H1 (cell line): Measurements from ENCODE around the gene ZBED6. TPM values are rescaled to one million over a fixed set of nuclear protein-coding genes. Genes with fewer than 3 reads are reported as not detected.

Source experiments
- CTCF ChIA-PET: fragments of 300-600 bp; sonication (Branson Sonifier 250); formaldehyde crosslinking; loops from one replicate; lab custom pipeline; 2021; ENCODE audit not compliant: partially characterized antibody; lab: Charles Lee
- POLR2A ChIA-PET: fragments of 300-600 bp; sonication (Branson Sonifier 250); formaldehyde crosslinking; loops from one replicate; lab custom pipeline; 2021; ENCODE audit warnings: inconsistent platforms; ENCODE audit not compliant: partially characterized antibody; lab: Charles Lee
- DNase-seq, 2 experiments: peaks; one replicate each; pipeline versions ENCODE4 v3.0.0 to v3.0.0-alpha.2; 2010 to 2022; ENCODE audit warnings: low spot score in 2 of 2, low read depth in 1 of 2, mixed read lengths in 1 of 2
- FAIRE-seq: peaks from 2 replicates; lab custom pipeline; 2011; peaks lifted over from hg19 to GRCh38; lab: Jason Lieb, UNC
- H2AFZ ChIP-seq: 2 replicates; pipeline ENCODE4 v1.8.1; 2012; ENCODE audit warnings: low read length, inconsistent platforms
- H2AK5ac ChIP-seq: 2 replicates; pipeline ENCODE4 v1.6.1; 2013; ENCODE audit warnings: low read depth, low read length
- H2BK120ac ChIP-seq: replicated peaks from 2 replicates; pipeline ENCODE3; 2013; ENCODE audit warnings: low read depth, low read length, inconsistent platforms
- H2BK12ac ChIP-seq: 2 replicates; pipeline ENCODE4 v1.6.1; 2013; ENCODE audit warnings: low read depth, low read length
- H2BK15ac ChIP-seq: 2 replicates; pipeline ENCODE4 v1.6.1; 2013; ENCODE audit warnings: low read length
- H2BK20ac ChIP-seq: 2 replicates; pipeline ENCODE4 v1.6.1; 2013; ENCODE audit warnings: low read length
- H2BK5ac ChIP-seq: 2 replicates; pipeline ENCODE4 v1.6.1; 2013; ENCODE audit warnings: low read depth, low read length
- H3K14ac ChIP-seq: 2 replicates; pipeline ENCODE4 v1.6.1; 2013; ENCODE audit warnings: inconsistent platforms; ENCODE audit not compliant: insufficient read length
- H3K18ac ChIP-seq: 2 replicates; pipeline ENCODE4 v1.6.1; 2013; ENCODE audit warnings: low read length; ENCODE audit errors: extremely low read depth
- H3K23ac ChIP-seq: 2 replicates; pipeline ENCODE4 v1.6.1; 2013; ENCODE audit warnings: inconsistent platforms; ENCODE audit not compliant: insufficient read length
- H3K23me2 ChIP-seq: 2 replicates; pipeline ENCODE4 v1.6.1; 2013; ENCODE audit warnings: low read depth, low read length
- H3K27ac ChIP-seq: 2 replicates; pipeline ENCODE4 v1.6.1; 2011; ENCODE audit warnings: low read depth, low read length, inconsistent platforms
- H3K27me3 ChIP-seq, 4 experiments: replicated peaks in 1 of 4; 1 replicate in 1 of 4; 2 replicates in 3 of 4; pipeline versions ENCODE4 v1.6.1 to v1.8.1; 2011 to 2013; ENCODE audit warnings: low read length in 3 of 4, mild to moderate bottlenecking in 3 of 4, inconsistent platforms in 2 of 4, mixed read lengths in 2 of 4, moderate library complexity in 1 of 4; ENCODE audit not compliant: control insufficient read depth in 3 of 4, insufficient read depth in 3 of 4; ENCODE audit errors: extremely low read depth in 1 of 4
- H3K36me3 ChIP-seq, 4 experiments: 2 replicates each; pipeline versions ENCODE4 v1.6.1 to v1.8.1; 2011 to 2013; ENCODE audit warnings: mild to moderate bottlenecking in 4 of 4, low read length in 3 of 4, moderate library complexity in 2 of 4, control low read depth in 1 of 4, inconsistent platforms in 1 of 4; ENCODE audit not compliant: insufficient read depth in 4 of 4, control insufficient read depth in 2 of 4
- H3K4ac ChIP-seq: replicated peaks from 2 replicates; pipeline ENCODE3; 2013; ENCODE audit warnings: low read length, low read depth, mixed read lengths, inconsistent platforms; ENCODE audit not compliant: insufficient read length
- H3K4me1 ChIP-seq, 4 experiments: replicated peaks in 1 of 4; 1 replicate in 1 of 4; 2 replicates in 3 of 4; pipeline versions ENCODE4 v1.6.1 to v1.8.1; 2011 to 2013; ENCODE audit warnings: low read length in 3 of 4, inconsistent platforms in 2 of 4, mixed read lengths in 1 of 4; ENCODE audit not compliant: insufficient read depth in 4 of 4, control insufficient read depth in 3 of 4
- H3K4me2 ChIP-seq, 2 experiments: 2 replicates each; pipeline versions ENCODE4 v1.6.1 to v1.8.1; 2011 to 2013; ENCODE audit warnings: low read depth in 2 of 2, low read length in 2 of 2, control low read depth in 1 of 2, inconsistent platforms in 1 of 2, mild to moderate bottlenecking in 1 of 2; ENCODE audit not compliant: insufficient read depth in 1 of 2
- H3K4me3 ChIP-seq, 4 experiments: fragments of 200-600, 300-600 bp in 1 of 4; sonication (generic), shearing (Covaris generic), sonication (Bioruptor Twin) in 1 of 4; 2 replicates each; pipeline versions ENCODE4 v1.5.1 to v1.8.1; 2011 to 2016; ENCODE audit warnings: low read length in 4 of 4, low read depth in 3 of 4, control low read depth in 2 of 4, inconsistent platforms in 2 of 4, mild to moderate bottlenecking in 2 of 4, mixed read lengths in 1 of 4, moderate library complexity in 1 of 4; ENCODE audit not compliant: insufficient read depth in 2 of 4; ENCODE audit errors: extremely low read depth in 1 of 4
- H3K56ac ChIP-seq: replicated peaks from 2 replicates; pipeline ENCODE3; 2013; ENCODE audit warnings: low read depth, mild to moderate bottlenecking, mixed read lengths, low read length, inconsistent platforms; ENCODE audit not compliant: insufficient read length
- H3K79me1 ChIP-seq: 2 replicates; pipeline ENCODE4 v1.6.1; 2013; ENCODE audit warnings: low read depth, low read length, control low read depth
- H3K79me2 ChIP-seq, 2 experiments: 2 replicates each; pipeline versions ENCODE4 v1.6.1 to v1.8.1; 2012 to 2013; ENCODE audit warnings: low read length in 2 of 2, mild to moderate bottlenecking in 2 of 2, inconsistent platforms in 1 of 2; ENCODE audit not compliant: insufficient read depth in 2 of 2, control insufficient read depth in 1 of 2
- H3K9ac ChIP-seq, 4 experiments: replicated peaks in 1 of 4; 1 replicate in 1 of 4; 2 replicates in 3 of 4; pipeline versions ENCODE4 v1.6.1 to v1.8.1; 2011 to 2013; ENCODE audit warnings: low read depth in 3 of 4, low read length in 3 of 4, control low read depth in 2 of 4, mild to moderate bottlenecking in 2 of 4, moderate library complexity in 2 of 4, inconsistent platforms in 1 of 4; ENCODE audit errors: extremely low read depth in 1 of 4
- H3K9me3 ChIP-seq, 2 experiments: 2 replicates each; pipeline versions ENCODE4 v1.6.1 to v1.8.1; 2012 to 2013; ENCODE audit warnings: mild to moderate bottlenecking in 2 of 2, moderate library complexity in 2 of 2, control low read depth in 1 of 2, inconsistent platforms in 1 of 2, low read depth in 1 of 2, low read length in 1 of 2, mixed read lengths in 1 of 2; ENCODE audit not compliant: insufficient read depth in 2 of 2
- H4K20me1 ChIP-seq, 2 experiments: replicated peaks in 1 of 2; 2 replicates each; pipeline versions ENCODE3 to v1.8.1; 2011 to 2013; ENCODE audit warnings: inconsistent platforms in 2 of 2, low read length in 2 of 2, mild to moderate bottlenecking in 1 of 2; ENCODE audit not compliant: insufficient read depth in 2 of 2, control insufficient read depth in 1 of 2
- H4K5ac ChIP-seq: 2 replicates; pipeline ENCODE4 v1.6.1; 2013; ENCODE audit warnings: low read length, low read depth, mixed read lengths, inconsistent platforms; ENCODE audit not compliant: insufficient read length
- H4K8ac ChIP-seq: 2 replicates; pipeline ENCODE4 v1.8.0; 2013; ENCODE audit warnings: mild to moderate bottlenecking, moderate library complexity, low read length, inconsistent platforms; ENCODE audit not compliant: insufficient read depth; ENCODE audit errors: extremely low read depth
- H4K91ac ChIP-seq: replicated peaks from 2 replicates; pipeline ENCODE3; 2013; ENCODE audit warnings: low read length, mixed read lengths, inconsistent platforms; ENCODE audit not compliant: insufficient read length
- KDM5A ChIP-seq: fragments of 200-600 bp; IDR thresholded peaks from 2 replicates; pipeline ENCODE4 v1.7.1; 2012; ENCODE audit warnings: mild to moderate bottlenecking, low read length, inconsistent platforms, mixed read lengths
- POLR2A ChIP-seq, 2 experiments: IDR thresholded peaks; 1 replicate in 1 of 2; 2 replicates in 1 of 2; pipeline ENCODE4 v1.6.1; 2011; ENCODE audit warnings: low read depth in 2 of 2, low read length in 2 of 2, mild to moderate bottlenecking in 2 of 2; ENCODE audit errors: control extremely low read depth in 1 of 2
- WGBS, 2 experiments: shearing (Covaris generic) in 1 of 2; methylation state at CpG; one replicate each; pipeline versions ENCODE4 v1.1.6 to v1.1.7; 2013 to 2015; ENCODE audit warnings: low lambda C conversion rate in 2 of 2, mixed read lengths in 2 of 2, inconsistent platforms in 1 of 2, low coverage in 1 of 2, missing lambda C conversion rate in 1 of 2; ENCODE audit not compliant: insufficient replicate concordance in 2 of 2, insufficient coverage in 1 of 2, insufficient read length in 1 of 2; ENCODE audit errors: extremely low coverage in 1 of 2, missing lambda C conversion rate in 1 of 2; 5-methylcytosine and 5-hydroxymethylcytosine counted together
- polyA plus RNA-seq, 7 experiments: library from polyadenylated mRNA; depleted of rRNA in 3 of 7; stranded (reverse) in 5 of 7; unstranded in 2 of 7; fragments of >200 nt in 5 of 7; fragments of 200-250 nt in 2 of 7; gene quantifications; 1 replicate in 5 of 7; 2 replicates in 1 of 7; 4 replicates in 1 of 7; pipeline versions ENCODE4 v1.2.1 to v1.2.3, GENCODE V29; 2011 to 2013; ENCODE audit warnings: missing spikeins in 2 of 7, mixed read lengths in 2 of 7
- total RNA-seq: library from RNA; stranded (reverse); fragmentation: NEBNext Ultra II Directional; extraction: Animal tissue kit (Norgen Biotek cat#: 25700); gene quantifications from 2 replicates; pipeline ENCODE4 v1.2.1, GENCODE V29; 2021

Gene ZBED6
- total and polyA plus RNA-seq, 2 of the 8 experiments (the other 6 are each of a cell fraction or from before 2014, with no cell fraction given), result 1.4 to 25.9 TPM

DNA sequence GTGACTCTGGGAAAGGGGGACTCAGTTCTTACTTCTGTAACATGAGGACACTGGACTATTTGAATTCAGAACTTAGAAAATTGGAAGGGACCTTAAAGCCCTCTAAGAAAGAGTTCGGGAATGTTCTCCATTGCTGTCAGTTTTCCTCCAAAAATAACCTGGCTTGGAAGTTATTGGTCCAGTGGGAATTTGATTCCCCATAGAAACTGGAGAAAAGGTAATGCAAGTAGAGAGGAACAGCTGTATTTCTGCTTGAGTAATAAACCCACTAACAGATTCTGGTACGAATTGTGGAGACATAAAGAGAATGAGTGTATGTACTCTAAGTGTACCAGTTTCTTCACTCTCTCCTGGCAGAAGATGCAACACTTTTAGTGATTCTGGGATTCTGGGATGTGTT, 1.8 kb downstream of the ZBED6 start:
- peaks cover 7% of the 10 kb centered on the region for H3K79me1 ChIP-seq
- H3K79me2 ChIP-seq, result peaks cover 33 to 60% of the 10 kb centered on the region in 2 experiments
- H2AK5ac ChIP-seq, result no peak overlapping the region
- no peaks in the 10 kb centered on the region for H3K27me3 ChIP-seq
- no peak overlapping the region for H3K4ac ChIP-seq
- H3K56ac ChIP-seq, result no peak overlapping the region
- FAIRE-seq, result no peak
- H3K4me2 ChIP-seq, result peak overlapping the region; percentile 78 to 84
- H4K8ac ChIP-seq, result no peak overlapping the region
- no peak overlapping the region for H3K23ac ChIP-seq
- H3K14ac ChIP-seq, result no peak overlapping the region
- H3K4me3 ChIP-seq, result peak overlapping the region; percentile 84 to 92 (median 86)
- peak overlapping the region in 1 of 4 experiments; percentile 38; a peak in 1 of 7 replicates for H3K9ac ChIP-seq
- H2BK12ac ChIP-seq, result no peak overlapping the region
- POLR2A ChIA-PET, result interaction anchor here (1.0 to 4.2 kb wide), 7 partner anchors 10 to 278 kb away, joined by 3 to 20 read pairs (median 3); no protein-coding TSS in a partner anchor
- peaks cover 0 to 35% (median 15%) of the 10 kb centered on the region in 4 experiments; a peak in 4 of 8 replicates for H3K36me3 ChIP-seq
- 88% methylated on average over 2 of the region's 2 CpGs; no CpG with 5 or more reads in 1 of the 2 experiments for WGBS, 2 experiments
- H2BK5ac ChIP-seq, result no peak overlapping the region
- CTCF ChIA-PET, result no interaction called here
- peaks cover 4 to 10% of the 10 kb centered on the region in 2 experiments; a peak in 2 of 4 replicates for H3K9me3 ChIP-seq
- no peak overlapping the region for H4K5ac ChIP-seq
- H4K91ac ChIP-seq, result no peak overlapping the region
- H2BK120ac ChIP-seq, result no peak overlapping the region
- no peak for DNase-seq
- H3K18ac ChIP-seq, result no peak overlapping the region
- H3K4me1 ChIP-seq, result peaks cover 0 to 4% (median 0%) of the 10 kb centered on the region in 4 experiments; a peak in 1 of 7 replicates
- no peak overlapping the region for H2BK15ac ChIP-seq
- peaks cover 0 to 9% of the 10 kb centered on the region in 2 experiments for H4K20me1 ChIP-seq
- H3K27ac ChIP-seq, result no peak overlapping the region
- no peak for TF ChIP-seq KDM5A
- TF ChIP-seq POLR2A (IDR thresholded peaks at IDR 0.05; ENCODE audit: control extremely low read depth in 1 of 2, low read depth in 2 of 2, low read length in 2 of 2), result peak in 1 of 2 experiments; percentile 25; a peak in 1 of 3 replicates
- TF ChIP-seq, all 59 proteins: peak for 1
- no peak overlapping the region for H2BK20ac ChIP-seq
- no peak overlapping the region for H2AFZ ChIP-seq
- no peaks in the 10 kb centered on the region for H3K23me2 ChIP-seq
